Motor neuron (in vitro differentiated cells): Measurements from ENCODE around the gene PBX4. TPM values are rescaled to one million over a fixed set of nuclear protein-coding genes. Genes with fewer than 3 reads are reported as not detected.

Source experiments
- ATAC-seq, 8 experiments: fragments of 200-7000 bp; cut with Tn5 transposase; replicated peaks in 6 of 8; 2 replicates each; pipeline ENCODE4 v1.8.0; 2021; ENCODE audit warnings: mild to moderate bottlenecking in 8 of 8, moderate library complexity in 8 of 8
- H3K27ac ChIP-seq, 2 donors: fragments of 250-450 bp; sonication (Bioruptor Pico); 2 replicates each; pipeline ENCODE4 v1.9.0; 2021; ENCODE audit warnings: antibody characterized with exemption in 2 of 2, mild to moderate bottlenecking in 2 of 2, moderate library complexity in 1 of 2
- H3K4me1 ChIP-seq, 2 donors: fragments of 250-450 bp; sonication (Bioruptor Pico); replicated peaks in 1 of 2; 2 replicates each; pipeline ENCODE4 v1.6.1; 2021; ENCODE audit warnings: antibody characterized with exemption in 2 of 2, mild to moderate bottlenecking in 2 of 2, moderate library complexity in 1 of 2
- H3K4me3 ChIP-seq, 5 donors: fragments of 250-450 bp; sonication (Bioruptor Pico); 2 replicates each; pipeline ENCODE4 v1.9.0; 2021; ENCODE audit warnings: antibody characterized with exemption in 5 of 5, mild to moderate bottlenecking in 5 of 5, moderate library complexity in 4 of 5
- WGBS, 10 experiments: fragments of 450-650 bp; shearing (Covaris generic); methylation state at CpG; one replicate each; pipeline ENCODE4 v1.0.0; 2022; 5-methylcytosine and 5-hydroxymethylcytosine counted together
- in situ Hi-C, 9 experiments: fragments of 400-800 bp; cut with MboI; loops; one replicate each; pipeline ENCODE4 v1.15.0; 2021; ENCODE audit warnings: low sequenced_read_pairs in 9 of 9, low pct_unique_long_range_greater_than_20kb in 2 of 9; ENCODE audit not compliant: unreplicated experiment in 9 of 9
- total RNA-seq, 8 experiments: library from RNA; unstranded; fragments of 300-600 nt; gene quantifications; 2 replicates each; pipeline versions ENCODE4 v1.2.3 to v1.2.4, GENCODE V29; 2022

The PBX4 gene
- total RNA-seq, 8 experiments from 2014 or later: 0.87 to 6.4 (median 3.7) TPM; not detected in 1

DNA sequence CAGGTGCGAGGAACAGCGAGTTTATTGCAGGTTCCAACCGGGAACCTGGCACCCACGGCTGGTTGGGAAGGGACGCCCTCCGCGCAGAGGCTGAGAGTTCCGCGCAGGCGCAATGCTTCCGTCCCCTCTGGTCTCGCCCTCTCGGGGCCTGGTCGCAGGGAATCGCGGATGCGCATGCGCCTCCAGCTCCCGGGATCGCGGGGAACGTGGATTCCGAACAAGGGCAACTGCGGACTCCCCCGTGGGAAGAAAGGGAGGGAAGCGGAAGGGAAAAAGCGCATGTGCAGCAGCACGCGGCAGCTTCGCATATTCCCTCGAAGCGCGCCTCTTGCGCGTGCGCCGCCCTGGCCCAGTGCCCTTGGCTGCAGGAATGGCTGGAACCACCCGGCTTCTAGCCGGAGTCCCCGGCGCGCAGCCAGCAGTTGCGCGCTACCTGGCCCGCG lies 104.3 kb downstream of the PBX4 start:
- ATAC-seq: no peak
- Histone ChIP-seq H3K4me3 (no peak overlapping the region), H3K27ac (no peak overlapping the region), H3K4me1 (peaks cover 8 to 10% of the 10 kb centered on the region in 2 donors)
- WGBS, 10 experiments: 12 to 95% (median 92%) methylated on average over 5 to 21 of the region's 46 CpGs; no CpG with 5 or more reads in 7 of the 10 experiments
- in situ Hi-C loops: no loop called here

DNA sequence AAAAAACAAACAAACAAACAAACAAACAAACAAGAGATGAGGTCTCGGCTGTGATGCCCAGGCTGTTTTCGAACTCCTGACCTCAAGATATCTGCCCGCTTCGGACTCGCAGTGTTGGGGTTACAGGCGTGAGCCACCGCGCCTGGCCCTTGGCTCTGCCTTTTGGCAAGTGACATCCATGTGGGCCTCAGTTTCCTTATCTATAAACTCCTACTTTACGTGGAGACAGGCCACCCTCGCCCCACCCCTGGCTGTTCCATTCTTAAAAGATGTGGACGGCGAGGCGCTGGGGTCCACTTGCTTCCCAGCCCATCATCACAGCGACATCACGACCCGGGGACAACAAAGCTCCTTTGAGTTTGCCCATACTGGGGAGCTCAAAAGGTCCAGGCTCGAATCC lies 104.8 kb downstream of the PBX4 start:
- Histone ChIP-seq H3K27ac (no peak overlapping the region), H3K4me3 (no peak overlapping the region), H3K4me1 (peaks cover 10 to 14% of the 10 kb centered on the region in 2 donors)
- in situ Hi-C loops: no loop called here
- 79 to 100% (median 92%) methylated on average over 2 to 9 of the region's 17 CpGs; no CpG with 5 or more reads in 5 of the 10 experiments for WGBS, 10 experiments
- no peak for ATAC-seq

Other genes with a start within 250 kb of the PBX4 start
- gene GATAD2A, start 213.0 kb downstream of the PBX4 start, total RNA-seq: 10 to 100 TPM; 23.9 to 65.0 (median 39.6) TPM
- 1 to 10 TPM in 7 of 8 experiments, under 1 TPM in 1; 0.92 to 3.2 (median 2.0) TPM for gene TSSK6, start 103.1 kb downstream of the PBX4 start, total RNA-seq
- 100 to 1,000 TPM; 323 to 522 (median 409) TPM for gene NDUFA13, start 102.5 kb downstream of the PBX4 start, total RNA-seq
- 10 to 100 TPM in 1 of 8 experiments, 1 to 10 TPM in 7; 1.1 to 10.6 (median 4.2) TPM for gene YJEFN3, start 89.8 kb downstream of the PBX4 start, total RNA-seq
- gene CILP2, start 80.4 kb downstream of the PBX4 start, total RNA-seq: 1 to 10 TPM in 2 of 8 experiments, under 1 TPM in 6; 0.37 to 1.5 (median 0.90) TPM
- gene LPAR2, start 9.5 kb upstream of the PBX4 start, total RNA-seq: 10 to 100 TPM in 5 of 8 experiments, 1 to 10 TPM in 3; 1.3 to 30.2 (median 18.2) TPM
- 10 to 100 TPM in 1 of 8 experiments, 1 to 10 TPM in 7; 3.2 to 18.2 (median 7.5) TPM for gene GMIP, start 25.0 kb upstream of the PBX4 start, total RNA-seq
- 10 to 100 TPM; 18.7 to 96.9 (median 31.1) TPM for gene ATP13A1, start 45.0 kb upstream of the PBX4 start, total RNA-seq
- 10 to 100 TPM in 2 of 8 experiments, 1 to 10 TPM in 6; 5.5 to 10.8 (median 8.1) TPM for gene ZNF101, start 50.2 kb upstream of the PBX4 start, total RNA-seq
- gene ZNF14, start 114.4 kb upstream of the PBX4 start, total RNA-seq: 10 to 100 TPM in 5 of 8 experiments, 1 to 10 TPM in 3; 3.7 to 13.9 (median 12.4) TPM
- gene ZNF506, start 203.1 kb upstream of the PBX4 start, total RNA-seq: 10 to 100 TPM in 4 of 8 experiments, 1 to 10 TPM in 4; 1.1 to 26.3 (median 8.2) TPM
- 10 to 100 TPM in 5 of 8 experiments, 1 to 10 TPM in 3; 1.6 to 19.5 (median 14.3) TPM for gene ZNF253, start 247.2 kb upstream of the PBX4 start, total RNA-seq